ENCODE data around the gene SGO1.

The SGO1 gene

DNA sequence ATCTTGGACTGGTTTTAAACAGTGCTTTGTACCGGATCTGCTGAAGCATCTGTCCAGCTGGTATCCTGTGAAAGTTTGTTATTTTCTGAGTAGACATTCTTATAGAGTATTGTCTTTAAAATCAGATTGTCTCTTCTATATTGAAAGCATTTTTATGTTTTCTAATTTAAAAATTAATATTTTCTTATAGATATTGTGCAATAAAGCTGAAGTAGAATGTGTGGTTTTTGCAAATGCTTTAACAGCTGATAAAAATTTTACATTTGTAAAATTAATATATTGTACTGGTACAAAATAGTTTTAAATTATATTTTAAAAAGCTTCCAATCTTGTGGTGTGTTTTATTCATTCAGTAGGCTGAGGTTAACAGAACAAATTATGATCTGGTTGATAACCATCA, 31.9 kb downstream of the SGO1 start:
- no peak for DNase-seq

- DNase-seq: no peak
Observed at GRCh38 chr3:20148466-20148865, 37.5 kb downstream of the SGO1 start.

- DNase-seq: no peak
Observed at GRCh38 chr3:20147361-20147760, 38.6 kb downstream of the SGO1 start.

DNA sequence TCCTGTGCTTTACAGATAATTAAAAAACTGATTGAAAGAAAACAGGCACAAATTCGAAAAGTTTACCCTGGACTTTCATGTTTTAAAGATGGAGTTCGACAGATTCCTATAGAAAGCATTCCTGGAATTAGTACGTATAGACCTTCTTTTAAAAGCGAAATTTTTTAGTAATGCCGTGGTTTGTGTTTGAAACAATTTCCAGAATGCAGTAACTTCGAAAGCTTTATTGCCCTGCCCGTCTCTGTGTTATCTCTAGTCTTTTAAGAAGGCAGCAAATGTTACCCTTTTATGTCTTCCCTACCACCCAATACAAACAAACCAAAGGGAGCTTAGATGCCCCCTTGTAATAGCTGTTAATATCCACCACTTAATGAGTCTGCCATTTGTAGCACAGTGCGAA, 39.7 kb downstream of the SGO1 start:
- DNase-seq: no peak

GRCh38 chr3:20145874-20146273, 40.1 kb downstream of the SGO1 start:
- DNase-seq: no peak

- no peak for DNase-seq
Observed at GRCh38 chr3:20143519-20143918, 42.5 kb downstream of the SGO1 start.

- no peak for DNase-seq
Observed at GRCh38 chr3:20142517-20142916, 43.5 kb downstream of the SGO1 start.

DNA sequence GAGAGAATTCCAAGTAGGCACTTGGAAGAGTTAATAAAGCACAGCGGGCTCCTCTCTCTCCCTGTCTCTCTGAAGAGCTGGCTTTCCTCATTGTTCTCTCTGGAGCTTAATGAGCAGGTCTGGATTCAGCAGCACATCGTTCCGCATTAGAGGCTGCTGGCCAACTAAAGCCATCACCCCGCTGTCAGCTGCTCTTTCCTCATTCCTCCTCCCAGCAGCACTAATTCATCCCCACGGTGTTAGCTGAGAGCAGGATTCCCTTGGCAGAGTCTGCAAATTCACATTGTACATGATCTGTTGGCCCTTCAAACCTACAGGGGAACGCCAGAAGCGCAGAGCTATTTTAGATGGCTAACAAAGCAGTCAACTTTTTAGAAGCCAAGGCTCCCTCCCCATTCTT, 44.2 kb downstream of the SGO1 start:
- no peak for DNase-seq

- DNase-seq: no peak
Observed at GRCh38 chr3:20141316-20141715, 44.7 kb downstream of the SGO1 start.

DNA sequence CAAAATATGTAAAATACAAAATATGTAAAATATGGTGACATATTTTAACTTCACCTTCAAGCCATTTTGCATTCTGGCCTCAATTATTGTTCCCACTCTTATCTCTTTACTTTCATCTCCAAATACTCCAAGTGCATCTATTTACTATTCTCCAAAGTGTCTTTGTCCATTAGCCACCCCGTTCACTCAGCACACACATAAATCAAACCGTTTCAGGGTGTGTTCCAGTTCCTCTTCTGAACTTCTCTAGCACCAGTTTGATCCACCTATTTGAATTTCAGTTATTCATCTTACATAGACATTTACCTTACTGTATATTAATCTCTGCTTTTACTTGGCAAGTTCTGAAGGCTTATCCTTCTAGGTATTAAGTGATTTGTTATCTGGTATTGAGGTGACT, 45.1 kb downstream of the SGO1 start:
- no peak for DNase-seq

GRCh38 chr3:20137647-20138046, 48.4 kb downstream of the SGO1 start:
- no peak for DNase-seq

DNA sequence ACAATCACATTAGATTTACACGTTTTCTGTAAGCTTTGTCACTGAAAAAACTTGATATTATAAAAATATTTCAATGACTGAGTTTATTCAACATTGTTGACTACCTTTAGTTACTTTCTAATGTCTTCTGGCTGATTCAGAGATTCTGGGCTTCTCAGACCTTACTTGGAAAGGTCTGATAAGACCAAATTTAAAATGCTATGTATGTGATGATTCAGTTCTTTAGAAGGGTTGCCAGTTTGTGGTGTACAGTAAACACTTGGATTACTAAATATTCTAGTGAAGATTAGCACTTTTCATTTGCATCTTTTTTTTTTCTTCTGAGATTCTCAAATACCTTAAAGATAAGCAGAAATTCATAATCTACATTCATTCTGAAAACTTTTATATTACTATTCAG, 49.8 kb downstream of the SGO1 start:
- no peak for DNase-seq

DNA sequence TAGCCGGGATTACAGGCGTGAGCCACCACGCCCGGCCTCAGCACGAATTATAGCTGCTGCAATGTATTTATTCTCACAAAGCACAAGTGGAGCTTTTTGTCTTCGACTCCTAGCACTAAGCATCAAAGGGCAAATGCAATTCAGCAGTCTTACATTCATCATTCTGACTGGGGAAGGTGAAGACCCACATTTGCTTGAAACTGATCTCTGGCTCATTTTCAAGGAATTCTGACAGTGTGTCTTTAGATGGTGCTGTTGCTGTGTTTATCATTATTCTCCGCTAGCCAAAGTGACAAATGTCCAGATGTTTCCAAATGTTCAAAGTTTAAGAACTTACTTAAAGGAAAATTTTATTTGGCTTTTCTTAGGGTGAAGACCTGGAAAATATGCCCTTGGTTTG, 55.9 kb downstream of the SGO1 start:
- no peak for DNase-seq

- no peak for DNase-seq
Observed at GRCh38 chr3:20128358-20128757, 57.6 kb downstream of the SGO1 start.

DNA sequence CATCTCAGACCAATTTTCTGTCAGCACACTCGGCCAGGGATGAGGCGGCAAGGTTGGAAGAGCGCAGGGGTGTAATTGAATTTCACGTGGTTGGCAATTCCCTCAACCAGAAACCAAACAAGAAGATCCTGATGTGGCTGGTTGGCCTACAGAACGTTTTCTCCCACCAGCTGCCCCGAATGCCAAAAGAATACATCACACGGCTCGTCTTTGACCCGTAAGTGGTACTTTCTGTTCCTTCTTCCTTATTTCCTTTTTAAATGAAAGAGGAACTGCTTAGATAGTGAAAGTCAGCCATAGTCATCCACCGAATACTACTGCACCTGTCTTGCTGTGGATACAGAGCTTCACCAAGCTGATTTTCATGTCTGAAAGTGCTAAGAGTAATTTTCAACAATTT, 60.1 kb downstream of the SGO1 start:
- no peak for DNase-seq

GRCh38 chr3:20125289-20125688, 60.7 kb downstream of the SGO1 start:
- DNase-seq: no peak

GRCh38 chr3:20123131-20123652, 62.8 kb downstream of the SGO1 start:
- DNase-seq: no peak

- no peak for DNase-seq
Observed at GRCh38 chr3:20121088-20121487, 64.9 kb downstream of the SGO1 start.

Data from SHP77 treated with DMSO at 0.1 percent for 48 hours (cell line).